A549 (cell line): ENCODE data around the gene DSG2.

ENCODE experiments used
- CHD2 ChIP-seq: fragments of 150-350 bp; IDR thresholded peaks from 2 replicates; pipeline ENCODE4 v1.6.1; 2014; ENCODE audit warnings: low read length; ENCODE audit not compliant: partially characterized antibody
- HDAC2 ChIP-seq: fragments of 200-600 bp; sonication (generic); IDR thresholded peaks from 2 replicates; pipeline ENCODE4 v1.6.1; 2016
- MYC ChIP-seq: IDR thresholded peaks from 2 replicates; pipeline ENCODE4 v1.6.1; 2012; ENCODE audit warnings: mild to moderate bottlenecking, inconsistent platforms, low read length, improper control_type of control experiment, borderline replicate concordance
- POLR2A ChIP-seq: IDR thresholded peaks from 2 replicates; pipeline ENCODE4 v1.6.1; 2012; ENCODE audit warnings: mild to moderate bottlenecking, low read length
- POLR2AphosphoS2 ChIP-seq: conservative IDR thresholded peaks from 2 replicates; pipeline ENCODE4 v1.6.1; 2012; ENCODE audit warnings: low read length, improper control_type of control experiment, inconsistent platforms
- RAD21 ChIP-seq, 2 experiments: fragments of >200 bp in 1 of 2; sonication (Bioruptor Twin) in 1 of 2; formaldehyde crosslinking in 1 of 2; IDR thresholded peaks in 1 of 2; conservative IDR thresholded peaks in 1 of 2; 2 replicates in 1 of 2; 3 replicates in 1 of 2; pipeline ENCODE4 v1.6.1; 2012 to 2018; ENCODE audit warnings: inconsistent platforms in 1 of 2
- REST ChIP-seq: fragments of 200-600 bp; sonication (generic); IDR thresholded peaks from 2 replicates; pipeline ENCODE4 v1.6.1; 2016; ENCODE audit warnings: antibody characterized with exemption, mild to moderate bottlenecking, moderate library complexity
- TF ChIP-seq, protein P1 (sequence below): fragments of >200 bp; sonication (Bioruptor Twin); formaldehyde crosslinking; IDR thresholded peaks from 3 replicates; pipeline ENCODE4 v1.5.1; 2016

- TF ChIP-seq, protein P1, sequence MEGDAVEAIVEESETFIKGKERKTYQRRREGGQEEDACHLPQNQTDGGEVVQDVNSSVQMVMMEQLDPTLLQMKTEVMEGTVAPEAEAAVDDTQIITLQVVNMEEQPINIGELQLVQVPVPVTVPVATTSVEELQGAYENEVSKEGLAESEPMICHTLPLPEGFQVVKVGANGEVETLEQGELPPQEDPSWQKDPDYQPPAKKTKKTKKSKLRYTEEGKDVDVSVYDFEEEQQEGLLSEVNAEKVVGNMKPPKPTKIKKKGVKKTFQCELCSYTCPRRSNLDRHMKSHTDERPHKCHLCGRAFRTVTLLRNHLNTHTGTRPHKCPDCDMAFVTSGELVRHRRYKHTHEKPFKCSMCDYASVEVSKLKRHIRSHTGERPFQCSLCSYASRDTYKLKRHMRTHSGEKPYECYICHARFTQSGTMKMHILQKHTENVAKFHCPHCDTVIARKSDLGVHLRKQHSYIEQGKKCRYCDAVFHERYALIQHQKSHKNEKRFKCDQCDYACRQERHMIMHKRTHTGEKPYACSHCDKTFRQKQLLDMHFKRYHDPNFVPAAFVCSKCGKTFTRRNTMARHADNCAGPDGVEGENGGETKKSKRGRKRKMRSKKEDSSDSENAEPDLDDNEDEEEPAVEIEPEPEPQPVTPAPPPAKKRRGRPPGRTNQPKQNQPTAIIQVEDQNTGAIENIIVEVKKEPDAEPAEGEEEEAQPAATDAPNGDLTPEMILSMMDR = no peak
- TF ChIP-seq POLR2AphosphoS2 (no peak), HDAC2 (no peak), POLR2A (no peak), MYC (no peak), REST (no peak), CHD2 (no peak), RAD21 (conservative IDR thresholded peaks at IDR 0.05 in 1 of 2, IDR thresholded peaks at IDR 0.05 in 1 of 2) (no peak)
Observed at GRCh38 chr18:31483396-31483795, 14.6 kb upstream of the DSG2 start.
